A549 treated with dexamethasone at 1 μM for 4 hours (cell line): ENCODE data around the gene TRIM28. TPM values are rescaled to one million over a fixed set of nuclear protein-coding genes. Genes with fewer than 3 reads are reported as not detected.

Experiments
- total RNA-seq: library from RNA; stranded (reverse); fragments of 200-300 nt; extraction: Qiagen RNA extraction; gene quantifications from 5 replicates; pipeline ENCODE4 v1.2.3, GENCODE V29; 2022

The TRIM28 gene
- 620 to 956 TPM (median 843 TPM) in 5 replicates for total RNA-seq

GRCh38 chr19:58543826-58544590, at the start of gene TRIM28:
Gene TRIM28, plus strand, starts transcription at chr19:58544064. Its CDS starts 694 bp downstream, at chr19:58544758.

GRCh38 chr19:58511353-58512208, 32.3 kb upstream of the TRIM28 start, which contains the start of gene SLC27A5:
Gene SLC27A5, minus strand, starts transcription at chr19:58511992. Its CDS starts 37 bp downstream, at chr19:58511955.

GRCh38 chr19:58519355-58520256, 24.3 kb upstream of the TRIM28 start, which contains the start of gene ZBTB45:
Gene ZBTB45, minus strand, starts transcription at chr19:58519810. Its CDS starts 2,137 bp downstream, at chr19:58517673.

GRCh38 chr19:58554494-58555368, 10.9 kb downstream of the TRIM28 start, which contains the start of gene CHMP2A:
Gene CHMP2A, minus strand, starts transcription at chr19:58555105. Its CDS starts 893 bp downstream, at chr19:58554212.

GRCh38 chr19:58558066-58558622, 14.3 kb downstream of the TRIM28 start, which contains the start of gene UBE2M:
Gene UBE2M, minus strand, starts transcription at chr19:58558611. Its CDS starts 230 bp downstream, at chr19:58558381.

GRCh38 chr19:58572818-58573657, 29.2 kb downstream of the TRIM28 start, which contains the start of gene MZF1:
Gene MZF1, minus strand, starts transcription at chr19:58573335. Its CDS starts 1,946 bp downstream, at chr19:58571389.

Other genes with a start within 250 kb of the TRIM28 start
- 89.6 to 105 TPM (median 92.7 TPM) in 5 replicates for gene ERVK3-1, start 238.7 kb upstream of the TRIM28 start, total RNA-seq
- gene ZSCAN22, start 217.1 kb upstream of the TRIM28 start, total RNA-seq = 2.5 to 3.2 TPM (median 2.9 TPM) in 5 replicates
- gene A1BG, start 190.6 kb upstream of the TRIM28 start, total RNA-seq = 8.6 to 11.0 TPM (median 10.2 TPM) in 5 replicates
- gene ZNF497, start 181.3 kb upstream of the TRIM28 start, total RNA-seq = 0.74 to 1.6 TPM (median 1.1 TPM) in 5 replicates
- gene ZNF837, start 163.0 kb upstream of the TRIM28 start, total RNA-seq = 0.86 to 1.5 TPM (median 1.2 TPM) in 5 replicates
- gene RPS5, start 156.8 kb upstream of the TRIM28 start, total RNA-seq = 1,918 to 2,176 TPM (median 2,046 TPM) in 5 replicates
- 0.11 to 0.19 TPM (median 0.17 TPM) in 3 of 5 replicates, not detected in the others for gene RNF225, start 148.4 kb upstream of the TRIM28 start, total RNA-seq
- gene ZNF584, start 135.4 kb upstream of the TRIM28 start, total RNA-seq = 17.0 to 19.0 TPM (median 18.4 TPM) in 5 replicates
- gene ZNF132, start 103.9 kb upstream of the TRIM28 start, total RNA-seq = 0.08 to 0.14 TPM (median 0.09 TPM) in 5 replicates
- 5.5 to 7.9 TPM (median 7.5 TPM) in 5 replicates for gene ZNF324B, start 92.4 kb upstream of the TRIM28 start, total RNA-seq
- gene ZNF324, start 77.0 kb upstream of the TRIM28 start, total RNA-seq = 8.1 to 10.5 TPM (median 10.2 TPM) in 5 replicates
- gene ZNF446, start 67.7 kb upstream of the TRIM28 start, total RNA-seq = 9.8 to 12.3 TPM (median 11.4 TPM) in 5 replicates
- 20.1 to 31.2 TPM (median 26.7 TPM) in 5 replicates for gene SLC27A5, start 32.1 kb upstream of the TRIM28 start, total RNA-seq
- gene ZBTB45, start 24.3 kb upstream of the TRIM28 start, total RNA-seq = 11.1 to 22.6 TPM (median 21.3 TPM) in 5 replicates
- gene CHMP2A, start 11.0 kb downstream of the TRIM28 start, total RNA-seq = 195 to 225 TPM (median 204 TPM) in 5 replicates
- 131 to 164 TPM (median 141 TPM) in 5 replicates for gene UBE2M, start 14.5 kb downstream of the TRIM28 start, total RNA-seq
- 6.6 to 15.0 TPM (median 12.8 TPM) in 5 replicates for gene MZF1, start 29.3 kb downstream of the TRIM28 start, total RNA-seq